Measurements from ENCODE around the gene P2RX6. TPM values are rescaled to one million over a fixed set of nuclear protein-coding genes. Genes with fewer than 3 reads are reported as not detected.

The P2RX6 gene
- total and polyA plus RNA-seq, 9 of the 15 experiments (the other 6 are each of a cell fraction or from before 2014, with no cell fraction given) = 0.01 to 3.9 (median 1.5) TPM; not detected in 1

GRCh38 chr22:20982563-20982882, 32.4 kb upstream of the P2RX6 start (continued):
- TF ChIP-seq ZNF592 (IDR thresholded peaks at IDR 0.05) = no peak
- TF ChIP-seq HDGF (IDR thresholded peaks at IDR 0.05) = no peak
- TF ChIP-seq KLF6 (CRISPR knock-in tag; IDR thresholded peaks at IDR 0.05; ENCODE audit: borderline replicate concordance) = 0 out of 2 replicates have a peak, but pooled peaks have one; percentile 9
- no peak for TF ChIP-seq CREB3L1 (IDR thresholded peaks at IDR 0.05; ENCODE audit: borderline replicate concordance, low read depth)
- no peak for TF ChIP-seq TRIM24 (IDR thresholded peaks at IDR 0.05)
- TF ChIP-seq EHMT2 (IDR thresholded peaks at IDR 0.05) = no peak
- no peak for TF ChIP-seq NFXL1 (CRISPR knock-in tag; IDR thresholded peaks at IDR 0.05)
- TF ChIP-seq, protein P1, sequence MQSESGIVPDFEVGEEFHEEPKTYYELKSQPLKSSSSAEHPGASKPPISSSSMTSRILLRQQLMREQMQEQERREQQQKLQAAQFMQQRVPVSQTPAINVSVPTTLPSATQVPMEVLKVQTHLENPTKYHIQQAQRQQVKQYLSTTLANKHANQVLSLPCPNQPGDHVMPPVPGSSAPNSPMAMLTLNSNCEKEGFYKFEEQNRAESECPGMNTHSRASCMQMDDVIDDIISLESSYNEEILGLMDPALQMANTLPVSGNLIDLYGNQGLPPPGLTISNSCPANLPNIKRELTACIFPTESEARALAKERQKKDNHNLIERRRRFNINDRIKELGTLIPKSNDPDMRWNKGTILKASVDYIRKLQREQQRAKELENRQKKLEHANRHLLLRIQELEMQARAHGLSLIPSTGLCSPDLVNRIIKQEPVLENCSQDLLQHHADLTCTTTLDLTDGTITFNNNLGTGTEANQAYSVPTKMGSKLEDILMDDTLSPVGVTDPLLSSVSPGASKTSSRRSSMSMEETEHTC (IDR thresholded peaks at IDR 0.05) = no peak
- TF ChIP-seq SAFB (IDR thresholded peaks at IDR 0.05; ENCODE audit: borderline replicate concordance, low read depth, low read length) = no peak
- TF ChIP-seq, protein P2, sequence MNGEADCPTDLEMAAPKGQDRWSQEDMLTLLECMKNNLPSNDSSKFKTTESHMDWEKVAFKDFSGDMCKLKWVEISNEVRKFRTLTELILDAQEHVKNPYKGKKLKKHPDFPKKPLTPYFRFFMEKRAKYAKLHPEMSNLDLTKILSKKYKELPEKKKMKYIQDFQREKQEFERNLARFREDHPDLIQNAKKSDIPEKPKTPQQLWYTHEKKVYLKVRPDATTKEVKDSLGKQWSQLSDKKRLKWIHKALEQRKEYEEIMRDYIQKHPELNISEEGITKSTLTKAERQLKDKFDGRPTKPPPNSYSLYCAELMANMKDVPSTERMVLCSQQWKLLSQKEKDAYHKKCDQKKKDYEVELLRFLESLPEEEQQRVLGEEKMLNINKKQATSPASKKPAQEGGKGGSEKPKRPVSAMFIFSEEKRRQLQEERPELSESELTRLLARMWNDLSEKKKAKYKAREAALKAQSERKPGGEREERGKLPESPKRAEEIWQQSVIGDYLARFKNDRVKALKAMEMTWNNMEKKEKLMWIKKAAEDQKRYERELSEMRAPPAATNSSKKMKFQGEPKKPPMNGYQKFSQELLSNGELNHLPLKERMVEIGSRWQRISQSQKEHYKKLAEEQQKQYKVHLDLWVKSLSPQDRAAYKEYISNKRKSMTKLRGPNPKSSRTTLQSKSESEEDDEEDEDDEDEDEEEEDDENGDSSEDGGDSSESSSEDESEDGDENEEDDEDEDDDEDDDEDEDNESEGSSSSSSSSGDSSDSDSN (IDR thresholded peaks at IDR 0.05; ENCODE audit: borderline replicate concordance in 1 of 2, low read depth in 2 of 2, low read length in 2 of 2) = no peak
- no peak for TF ChIP-seq RHOXF2B (CRISPR knock-in tag; conservative IDR thresholded peaks at IDR 0.05)
- 0 out of 2 replicates have a peak, but pooled peaks have one; percentile 22 for TF ChIP-seq TAF15 (IDR thresholded peaks at IDR 0.05; ENCODE audit: low read depth, low read length)
- no peak for TF ChIP-seq ZNF134 (CRISPR knock-in tag; conservative IDR thresholded peaks at IDR 0.05)
- TF ChIP-seq PHB2 (IDR thresholded peaks at IDR 0.05; ENCODE audit: low read depth) = no peak
- TF ChIP-seq HES1 (IDR thresholded peaks at IDR 0.05; ENCODE audit: low read depth) = no peak
- TF ChIP-seq CXXC5 (CRISPR knock-in tag; IDR thresholded peaks at IDR 0.05) = no peak
- peak; percentile 33; the same call in 1 of the 2 replicates for TF ChIP-seq NR4A1 (CRISPR knock-in tag; IDR thresholded peaks at IDR 0.05)
- TF ChIP-seq NR4A1 (tag; IDR thresholded peaks at IDR 0.05) = no peak
- no peak for TF ChIP-seq HNRNPK (IDR thresholded peaks at IDR 0.05; ENCODE audit: low read depth, low read length, poor library complexity, severe bottlenecking)
- TF ChIP-seq ZNF436 (CRISPR knock-in tag; IDR thresholded peaks at IDR 0.05) = 0 out of 2 replicates have a peak, but pooled peaks have one; percentile 37
- TF ChIP-seq GABPB2 (CRISPR knock-in tag; conservative IDR thresholded peaks at IDR 0.05) = 0 out of 2 replicates have a peak, but pooled peaks have one; percentile 4

Measured in K562 (cell line).